ENCODE data around the gene METTL24. TPM values are rescaled to one million over a fixed set of nuclear protein-coding genes. Genes with fewer than 3 reads are reported as not detected.

METTL24 gene
- total and polyA plus RNA-seq, 2 donors (not counting 1 experiment from before 2014, with no cell fraction given), result 0.18 to 2.6 TPM

DNA sequence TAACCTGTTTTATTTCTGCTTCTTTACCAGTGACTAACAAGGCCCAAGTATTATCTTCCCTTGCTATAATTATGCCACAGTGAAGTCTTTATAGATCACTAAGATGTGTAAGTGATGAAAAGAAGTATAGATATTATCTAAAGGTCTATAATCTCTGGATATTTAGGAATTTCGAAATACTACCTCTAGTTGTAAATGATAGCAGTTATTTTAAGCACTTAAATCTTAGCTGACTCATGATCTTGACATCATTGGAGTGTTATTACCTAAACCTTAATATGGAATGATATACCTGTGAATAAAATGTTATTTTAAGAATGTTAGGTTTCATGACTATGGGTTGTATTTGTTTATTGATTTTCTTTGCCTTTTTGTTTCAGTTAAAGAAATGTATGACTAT lies 146.4 kb downstream of the METTL24 start:
- no peaks in the 10 kb centered on the region for H3K9me3 ChIP-seq (ENCODE audit: control insufficient read depth, insufficient read depth, low read depth, low read length)
- no peak for TF ChIP-seq EZH2 (IDR thresholded peaks at IDR 0.05; ENCODE audit: low read length, missing control alignments)
- TF ChIP-seq, protein P1, sequence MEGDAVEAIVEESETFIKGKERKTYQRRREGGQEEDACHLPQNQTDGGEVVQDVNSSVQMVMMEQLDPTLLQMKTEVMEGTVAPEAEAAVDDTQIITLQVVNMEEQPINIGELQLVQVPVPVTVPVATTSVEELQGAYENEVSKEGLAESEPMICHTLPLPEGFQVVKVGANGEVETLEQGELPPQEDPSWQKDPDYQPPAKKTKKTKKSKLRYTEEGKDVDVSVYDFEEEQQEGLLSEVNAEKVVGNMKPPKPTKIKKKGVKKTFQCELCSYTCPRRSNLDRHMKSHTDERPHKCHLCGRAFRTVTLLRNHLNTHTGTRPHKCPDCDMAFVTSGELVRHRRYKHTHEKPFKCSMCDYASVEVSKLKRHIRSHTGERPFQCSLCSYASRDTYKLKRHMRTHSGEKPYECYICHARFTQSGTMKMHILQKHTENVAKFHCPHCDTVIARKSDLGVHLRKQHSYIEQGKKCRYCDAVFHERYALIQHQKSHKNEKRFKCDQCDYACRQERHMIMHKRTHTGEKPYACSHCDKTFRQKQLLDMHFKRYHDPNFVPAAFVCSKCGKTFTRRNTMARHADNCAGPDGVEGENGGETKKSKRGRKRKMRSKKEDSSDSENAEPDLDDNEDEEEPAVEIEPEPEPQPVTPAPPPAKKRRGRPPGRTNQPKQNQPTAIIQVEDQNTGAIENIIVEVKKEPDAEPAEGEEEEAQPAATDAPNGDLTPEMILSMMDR (conservative IDR thresholded peaks at IDR 0.05 in 1 of 2, IDR thresholded peaks at IDR 0.05 in 1 of 2; ENCODE audit: low read depth in 1 of 2, low read length in 2 of 2), result no peak
- no peak overlapping the region for H3K4me2 ChIP-seq (ENCODE audit: extremely low read depth, insufficient read depth, low read length)
- H3K9ac ChIP-seq (ENCODE audit: insufficient read depth, low read length), result no peak overlapping the region
- DNase-seq (ENCODE audit: low read depth in 2 of 2), result no peak
- H3K36me3 ChIP-seq (ENCODE audit: control insufficient read depth, insufficient read depth, low read length), result peaks cover 9% of the 10 kb centered on the region
- no peaks in the 10 kb centered on the region for H3K79me2 ChIP-seq (ENCODE audit: control insufficient read depth, insufficient read depth, low read length)
- no peak overlapping the region for H3K27ac ChIP-seq (ENCODE audit: insufficient read depth, low read length)
- no peaks in the 10 kb centered on the region for H3K4me1 ChIP-seq (ENCODE audit: control insufficient read depth, extremely low read depth, insufficient read depth, low read length)
- no peaks in the 10 kb centered on the region for H4K20me1 ChIP-seq (ENCODE audit: control insufficient read depth, extremely low read depth, insufficient read depth, low read length)
- H3K4me3 ChIP-seq (replicated peaks in 1 of 4; ENCODE audit: control extremely low read depth in 1 of 4, insufficient read depth in 1 of 4, low read depth in 3 of 4, low read length in 4 of 4), result no peak overlapping the region
- H3K27me3 ChIP-seq (ENCODE audit: control insufficient read depth, insufficient read depth, low read length), result no peaks in the 10 kb centered on the region
- no peak overlapping the region for H2AFZ ChIP-seq (ENCODE audit: low read length)

DNA sequence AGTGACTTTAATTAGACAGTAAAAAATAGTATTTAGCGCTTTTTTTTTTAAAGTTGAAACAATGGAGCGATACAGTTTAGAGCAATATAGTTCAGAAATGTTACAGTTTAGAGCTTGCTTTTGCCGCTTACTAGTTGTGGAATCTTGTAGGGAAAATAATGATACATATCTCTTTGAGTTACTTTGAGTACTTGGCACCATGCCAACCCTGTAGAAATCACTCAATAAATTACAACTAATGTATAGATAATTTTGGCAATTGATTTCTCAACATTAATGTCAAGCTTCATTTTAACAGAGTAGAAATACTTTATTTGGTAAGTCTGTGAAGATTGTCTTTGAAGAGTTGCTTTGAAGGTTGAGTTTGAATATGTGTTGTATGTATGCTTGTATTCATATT lies 150.5 kb downstream of the METTL24 start:
- no peak overlapping the region for H3K27ac ChIP-seq (ENCODE audit: insufficient read depth, low read length)
- H4K20me1 ChIP-seq (ENCODE audit: control insufficient read depth, extremely low read depth, insufficient read depth, low read length), result no peaks in the 10 kb centered on the region
- H3K36me3 ChIP-seq (ENCODE audit: control insufficient read depth, insufficient read depth, low read length), result peaks cover 7% of the 10 kb centered on the region
- H3K9me3 ChIP-seq (ENCODE audit: control insufficient read depth, insufficient read depth, low read depth, low read length), result no peaks in the 10 kb centered on the region
- H3K79me2 ChIP-seq (ENCODE audit: control insufficient read depth, insufficient read depth, low read length), result no peaks in the 10 kb centered on the region
- H3K4me1 ChIP-seq (ENCODE audit: control insufficient read depth, extremely low read depth, insufficient read depth, low read length), result no peaks in the 10 kb centered on the region
- no peaks in the 10 kb centered on the region for H3K27me3 ChIP-seq (ENCODE audit: control insufficient read depth, insufficient read depth, low read length)
- no peak overlapping the region for H3K9ac ChIP-seq (ENCODE audit: insufficient read depth, low read length)
- no peak for DNase-seq (ENCODE audit: low read depth in 2 of 2)
- H3K4me2 ChIP-seq (ENCODE audit: extremely low read depth, insufficient read depth, low read length), result no peak overlapping the region
- no peak for TF ChIP-seq EZH2 (IDR thresholded peaks at IDR 0.05; ENCODE audit: low read length, missing control alignments)
- TF ChIP-seq, protein P1 (conservative IDR thresholded peaks at IDR 0.05 in 1 of 2, IDR thresholded peaks at IDR 0.05 in 1 of 2; ENCODE audit: low read depth in 1 of 2, low read length in 2 of 2), result no peak
- no peak overlapping the region for H2AFZ ChIP-seq (ENCODE audit: low read length)
- no peak overlapping the region for H3K4me3 ChIP-seq (replicated peaks in 1 of 4; ENCODE audit: control extremely low read depth in 1 of 4, insufficient read depth in 1 of 4, low read depth in 3 of 4, low read length in 4 of 4)

- H3K9me3 ChIP-seq (ENCODE audit: control insufficient read depth, insufficient read depth, low read depth, low read length), result no peaks in the 10 kb centered on the region
- TF ChIP-seq, protein P1 (conservative IDR thresholded peaks at IDR 0.05 in 1 of 2, IDR thresholded peaks at IDR 0.05 in 1 of 2; ENCODE audit: low read depth in 1 of 2, low read length in 2 of 2), result no peak
- no peak for TF ChIP-seq EZH2 (IDR thresholded peaks at IDR 0.05; ENCODE audit: low read length, missing control alignments)
- H3K4me3 ChIP-seq (replicated peaks in 1 of 4; ENCODE audit: control extremely low read depth in 1 of 4, insufficient read depth in 1 of 4, low read depth in 3 of 4, low read length in 4 of 4), result no peak overlapping the region
- no peaks in the 10 kb centered on the region for H3K4me1 ChIP-seq (ENCODE audit: control insufficient read depth, extremely low read depth, insufficient read depth, low read length)
- no peaks in the 10 kb centered on the region for H4K20me1 ChIP-seq (ENCODE audit: control insufficient read depth, extremely low read depth, insufficient read depth, low read length)
- DNase-seq (ENCODE audit: low read depth in 2 of 2), result no peak
- no peak overlapping the region for H2AFZ ChIP-seq (ENCODE audit: low read length)
- H3K4me2 ChIP-seq (ENCODE audit: extremely low read depth, insufficient read depth, low read length), result no peak overlapping the region
- H3K36me3 ChIP-seq (ENCODE audit: control insufficient read depth, insufficient read depth, low read length), result no peaks in the 10 kb centered on the region
- H3K27me3 ChIP-seq (ENCODE audit: control insufficient read depth, insufficient read depth, low read length), result no peaks in the 10 kb centered on the region
- no peak overlapping the region for H3K9ac ChIP-seq (ENCODE audit: insufficient read depth, low read length)
- peaks cover 7% of the 10 kb centered on the region for H3K79me2 ChIP-seq (ENCODE audit: control insufficient read depth, insufficient read depth, low read length)
- no peak overlapping the region for H3K27ac ChIP-seq (ENCODE audit: insufficient read depth, low read length)
These were observed 156.8 kb downstream of the METTL24 start for GRCh38 chr6:110201151-110201884.

Data from fibroblast of lung (primary cell).